Measurements from ENCODE around the gene G3BP2.
"Not testable (repeated sequence)": the region's sequence is repeated elsewhere in the genome, so short reads cannot be mapped to it uniquely, and the experiment has no call there.

The G3BP2 gene

DNA sequence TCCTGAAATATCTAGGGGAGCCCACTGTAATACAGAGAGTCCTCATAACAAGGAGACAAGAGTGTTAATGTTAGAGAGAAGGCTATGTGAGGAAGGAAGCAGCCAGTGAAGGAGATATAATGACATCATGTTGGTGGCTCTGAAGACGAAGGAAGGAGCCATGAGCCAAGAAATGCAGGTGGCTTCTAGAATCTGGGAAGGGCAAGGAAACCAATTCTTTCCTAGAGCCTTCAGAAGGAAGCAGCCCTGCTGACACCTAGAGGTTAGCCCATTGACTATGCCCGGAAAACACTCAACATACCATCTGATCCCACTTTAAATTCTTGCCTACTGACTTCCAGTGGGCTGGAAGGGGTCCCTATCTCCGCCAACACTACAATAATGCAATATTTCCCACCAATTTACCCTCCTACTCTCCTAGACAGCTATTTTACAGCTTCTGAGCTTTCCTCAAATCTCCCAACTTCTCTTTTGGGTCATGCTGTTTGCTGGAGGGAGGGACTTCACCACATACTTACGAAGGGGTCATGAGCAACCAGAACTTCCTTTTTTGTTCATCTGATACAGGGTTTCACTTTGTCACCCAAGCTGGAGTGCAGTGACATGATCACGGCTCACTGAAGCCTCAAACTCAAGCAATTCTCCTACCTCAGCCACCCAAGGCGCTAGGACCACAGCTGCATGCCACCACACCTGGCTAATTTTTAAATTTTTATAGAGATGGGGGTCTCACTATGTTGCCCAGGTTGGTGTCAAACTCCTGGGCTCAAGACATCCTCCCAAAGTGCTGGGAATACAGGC lies 25.2 kb upstream of the G3BP2 start:
- no peak overlapping the region for H3K4me3 ChIP-seq (replicated peaks; ENCODE audit: low read depth, low read length)
- no peak for DNase-seq (ENCODE audit: low read depth)

DNA sequence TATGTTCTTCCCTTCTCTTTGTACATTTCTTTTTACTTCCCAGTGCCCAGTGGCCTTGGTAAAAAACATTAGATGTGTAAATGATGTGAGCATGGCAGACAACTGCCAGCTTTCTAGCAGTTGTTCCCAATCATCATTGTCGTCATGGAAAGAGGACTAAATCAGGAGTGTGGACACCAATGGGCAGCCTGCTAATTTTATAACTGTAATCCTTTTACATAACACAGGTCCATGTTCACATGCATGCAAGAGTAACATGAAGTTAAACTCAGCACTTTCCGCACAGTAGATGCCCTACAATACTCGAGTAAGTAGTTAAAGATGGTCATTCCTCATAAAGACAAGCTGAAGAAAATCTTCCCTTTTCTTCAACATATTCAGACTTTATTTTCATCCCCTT lies 23.4 kb upstream of the G3BP2 start:
- no peak for DNase-seq (ENCODE audit: low read depth)
- TF ChIP-seq, protein P1, sequence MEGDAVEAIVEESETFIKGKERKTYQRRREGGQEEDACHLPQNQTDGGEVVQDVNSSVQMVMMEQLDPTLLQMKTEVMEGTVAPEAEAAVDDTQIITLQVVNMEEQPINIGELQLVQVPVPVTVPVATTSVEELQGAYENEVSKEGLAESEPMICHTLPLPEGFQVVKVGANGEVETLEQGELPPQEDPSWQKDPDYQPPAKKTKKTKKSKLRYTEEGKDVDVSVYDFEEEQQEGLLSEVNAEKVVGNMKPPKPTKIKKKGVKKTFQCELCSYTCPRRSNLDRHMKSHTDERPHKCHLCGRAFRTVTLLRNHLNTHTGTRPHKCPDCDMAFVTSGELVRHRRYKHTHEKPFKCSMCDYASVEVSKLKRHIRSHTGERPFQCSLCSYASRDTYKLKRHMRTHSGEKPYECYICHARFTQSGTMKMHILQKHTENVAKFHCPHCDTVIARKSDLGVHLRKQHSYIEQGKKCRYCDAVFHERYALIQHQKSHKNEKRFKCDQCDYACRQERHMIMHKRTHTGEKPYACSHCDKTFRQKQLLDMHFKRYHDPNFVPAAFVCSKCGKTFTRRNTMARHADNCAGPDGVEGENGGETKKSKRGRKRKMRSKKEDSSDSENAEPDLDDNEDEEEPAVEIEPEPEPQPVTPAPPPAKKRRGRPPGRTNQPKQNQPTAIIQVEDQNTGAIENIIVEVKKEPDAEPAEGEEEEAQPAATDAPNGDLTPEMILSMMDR (IDR thresholded peaks at IDR 0.05; ENCODE audit: low read length, missing control alignments) = no peak
- no peak overlapping the region for H3K4me3 ChIP-seq (replicated peaks; ENCODE audit: low read depth, low read length)

More for the DNA sequence above, 25.2 kb upstream of the G3BP2 start:
- TF ChIP-seq, protein P1 (IDR thresholded peaks at IDR 0.05; ENCODE audit: low read length, missing control alignments) = no peak

- TF ChIP-seq, protein P1 (IDR thresholded peaks at IDR 0.05; ENCODE audit: low read length, missing control alignments) = no peak
- DNase-seq (ENCODE audit: low read depth) = no peak
- H3K4me3 ChIP-seq (replicated peaks; ENCODE audit: low read depth, low read length) = no peak overlapping the region
These were observed 22.9 kb upstream of the G3BP2 start for GRCh38 chr4:75696071-75696470.

- H3K4me3 ChIP-seq (replicated peaks; ENCODE audit: low read depth, low read length); DNase-seq (ENCODE audit: low read depth): not testable (repeated sequence)
These were observed 18.9 kb upstream of the G3BP2 start for GRCh38 chr4:75692066-75692465.

GRCh38 chr4:75687125-75687524 lies 13.9 kb upstream of the G3BP2 start:
- DNase-seq (ENCODE audit: low read depth); H3K4me3 ChIP-seq (replicated peaks; ENCODE audit: low read depth, low read length): not testable (repeated sequence)

GRCh38 chr4:75686346-75686745 lies 13.1 kb upstream of the G3BP2 start:
- TF ChIP-seq, protein P1 (IDR thresholded peaks at IDR 0.05; ENCODE audit: low read length, missing control alignments) = no peak
- no peak for DNase-seq (ENCODE audit: low read depth)
- no peak overlapping the region for H3K4me3 ChIP-seq (replicated peaks; ENCODE audit: low read depth, low read length)

- no peak for DNase-seq (ENCODE audit: low read depth)
- TF ChIP-seq, protein P1 (IDR thresholded peaks at IDR 0.05; ENCODE audit: low read length, missing control alignments) = no peak
- H3K4me3 ChIP-seq (replicated peaks; ENCODE audit: low read depth, low read length) = no peak overlapping the region
These were observed 12.5 kb upstream of the G3BP2 start for GRCh38 chr4:75685546-75686189.
